HG02642 (cell line): ENCODE results near the gene ANKRD36.
"Not testable (repeated sequence)": the region's sequence is repeated elsewhere in the genome, so short reads cannot be mapped to it uniquely, and the experiment has no call there.

Source experiments
- ATAC-seq: cut with Tn5 transposase; IDR thresholded peaks from one replicate; pipeline ENCODE4 v1.9.1; 2021; ENCODE audit warnings: mild to moderate bottlenecking; ENCODE audit not compliant: unreplicated experiment, poor library complexity

The ANKRD36 gene

DNA sequence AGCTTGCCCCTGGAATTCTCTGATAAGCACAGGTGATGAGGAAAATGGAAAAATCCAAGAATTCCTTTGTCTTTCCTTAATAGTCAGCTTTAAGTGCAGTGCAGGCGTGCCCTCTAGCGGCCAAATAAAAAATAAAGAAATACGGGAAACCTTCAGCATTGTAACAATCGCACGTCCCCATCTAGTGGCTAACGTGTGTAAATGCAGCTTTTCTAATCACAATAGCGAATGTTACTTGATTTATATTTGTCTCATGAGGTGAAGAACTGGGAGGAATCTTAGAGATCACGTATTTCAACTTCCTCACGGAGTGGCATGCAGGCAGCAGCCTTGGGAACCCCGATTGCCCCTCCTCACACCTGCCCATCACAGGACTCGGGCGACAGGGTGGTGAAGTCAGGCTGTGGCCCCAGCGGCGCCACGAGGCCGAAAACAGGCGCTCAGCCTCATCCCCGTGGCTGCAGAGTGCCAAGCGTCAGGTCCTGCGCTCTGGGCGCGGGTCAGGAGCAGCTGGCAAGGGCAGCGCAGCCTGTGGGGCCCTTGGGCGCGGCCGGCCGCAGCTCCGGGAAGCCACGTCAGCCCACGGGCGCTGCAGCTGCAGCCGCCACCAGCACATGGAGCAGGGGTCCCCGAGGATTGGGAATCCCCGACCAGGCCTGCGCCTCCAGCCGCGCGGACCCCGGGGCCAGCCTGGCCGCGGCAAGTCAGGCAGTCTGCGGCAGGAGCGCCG, 468 bp upstream of the ANKRD36 start:
- peak; percentile 44 for ATAC-seq

DNA sequence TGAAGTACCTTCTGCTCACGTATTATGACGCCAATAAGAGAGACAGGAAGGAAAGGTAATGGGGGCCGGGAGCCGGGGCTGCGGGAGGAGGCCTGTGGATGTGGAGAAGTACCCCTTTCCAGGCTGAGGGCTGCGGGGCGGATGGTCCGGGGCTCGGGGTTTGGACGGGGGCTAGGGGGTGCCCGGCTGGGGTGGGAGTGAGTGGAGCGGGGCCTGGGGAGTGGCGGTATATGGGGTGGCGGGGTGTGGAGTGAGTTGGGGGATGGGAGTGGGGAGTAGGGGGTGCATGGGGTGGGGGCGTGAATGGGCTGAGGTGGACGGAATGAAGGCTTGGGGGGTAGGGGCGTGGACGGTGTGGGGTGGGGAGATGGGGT, 916 bp downstream of the ANKRD36 start:
- ATAC-seq, result not testable (repeated sequence)

GRCh38 chr2:97129090-97129489, 16.1 kb downstream of the ANKRD36 start:
- not testable (repeated sequence) for ATAC-seq

DNA sequence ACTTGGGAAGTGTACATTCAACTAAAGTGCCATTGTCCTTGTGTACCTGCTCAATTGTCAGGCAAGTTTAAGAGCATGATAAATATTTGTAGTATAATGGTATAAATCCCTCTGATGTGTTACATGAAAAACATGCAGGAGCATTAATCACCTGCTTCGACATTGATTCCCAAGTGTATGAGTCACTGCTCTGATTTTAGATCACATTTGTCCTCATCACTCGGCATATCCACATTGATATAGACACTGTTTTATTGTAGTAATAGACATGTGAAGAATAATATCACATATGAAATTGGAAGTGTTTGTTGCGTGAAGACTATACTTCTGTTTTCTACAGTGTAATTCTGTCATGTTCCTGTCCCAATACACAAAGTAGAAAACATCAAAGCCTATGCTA, 31.1 kb downstream of the ANKRD36 start:
- ATAC-seq, result not testable (repeated sequence)

DNA sequence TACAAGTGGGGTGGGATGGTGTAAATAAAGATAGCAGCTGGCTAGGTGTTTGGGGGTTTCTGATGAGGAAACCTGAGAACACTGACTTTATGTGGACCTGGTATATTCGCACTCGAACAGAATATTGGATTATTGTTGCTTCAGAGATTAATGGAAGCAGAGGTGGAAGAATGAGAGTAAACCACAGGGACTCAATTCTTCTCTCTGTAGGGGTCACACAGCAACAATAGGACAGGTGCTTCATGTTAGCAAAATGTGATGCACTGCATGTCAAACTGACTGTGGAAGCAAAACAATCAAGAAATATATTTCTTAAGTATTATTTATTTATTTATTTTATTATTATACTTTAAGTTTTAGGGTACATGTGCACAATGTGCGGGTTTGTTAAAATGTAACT, 53.6 kb downstream of the ANKRD36 start:
- not testable (repeated sequence) for ATAC-seq

GRCh38 chr2:97167938-97168337, 55.0 kb downstream of the ANKRD36 start:
- ATAC-seq, result not testable (repeated sequence)

DNA sequence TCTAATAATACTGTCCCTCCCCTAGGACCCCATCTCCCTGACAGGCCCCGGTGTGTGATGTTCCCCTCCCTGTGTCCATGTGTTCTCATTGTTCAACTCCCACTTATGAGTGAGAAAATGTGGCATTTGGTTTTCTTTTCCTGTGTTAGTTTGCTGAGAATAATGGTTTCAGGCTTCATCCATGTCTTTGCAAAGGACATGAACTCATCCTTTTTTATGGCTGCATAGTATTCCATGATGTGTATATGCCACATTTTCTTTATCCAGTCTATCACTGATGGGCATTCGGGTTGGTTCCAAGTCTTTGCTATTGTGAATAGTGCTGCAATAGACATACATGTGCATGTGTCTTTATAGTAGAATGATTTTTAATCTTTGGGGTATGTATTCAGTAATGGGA, 55.6 kb downstream of the ANKRD36 start:
- not testable (repeated sequence) for ATAC-seq

DNA sequence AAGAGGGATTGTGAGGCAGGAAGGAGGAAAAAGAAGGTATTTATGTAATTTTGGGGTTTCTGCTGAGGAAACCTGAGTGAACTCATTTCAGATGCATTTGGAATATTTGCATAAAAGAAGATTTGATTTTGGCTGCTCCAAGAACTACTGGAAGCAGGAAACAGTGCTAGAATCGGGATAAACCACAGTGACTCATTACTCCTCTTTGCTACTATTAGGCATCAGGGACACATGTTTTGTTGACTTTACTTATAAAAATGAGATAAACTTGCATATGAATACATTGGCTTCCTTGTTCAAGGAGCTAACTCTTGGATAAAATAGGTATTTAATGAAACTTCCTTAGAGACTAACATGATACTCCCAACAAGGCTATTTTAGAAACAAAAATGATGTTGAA, 67.4 kb downstream of the ANKRD36 start:
- ATAC-seq, result not testable (repeated sequence)

DNA sequence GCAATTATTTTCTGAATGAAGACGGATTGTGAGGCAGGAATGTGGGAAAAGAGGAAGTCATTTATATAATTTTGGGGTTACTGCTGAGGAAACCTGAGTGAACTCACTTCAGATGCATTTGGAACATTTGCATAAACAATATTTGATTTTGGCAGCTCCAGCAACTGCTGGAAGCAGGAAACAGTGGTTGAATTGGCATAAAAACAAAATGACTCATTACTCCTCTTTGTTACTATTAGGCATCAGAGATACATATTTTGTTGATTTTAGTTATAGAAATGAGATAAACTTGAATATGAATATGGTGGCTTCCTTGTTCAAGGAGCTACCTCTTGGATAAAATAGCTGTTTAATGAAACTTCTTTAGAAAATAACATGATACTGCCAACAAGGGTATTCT, 82.4 kb downstream of the ANKRD36 start:
- not testable (repeated sequence) for ATAC-seq

- ATAC-seq, result not testable (repeated sequence)
Measured at GRCh38 chr2:97197251-97197650, 84.3 kb downstream of the ANKRD36 start.

- ATAC-seq, result not testable (repeated sequence)
Measured at GRCh38 chr2:97200887-97201286, 87.9 kb downstream of the ANKRD36 start.

DNA sequence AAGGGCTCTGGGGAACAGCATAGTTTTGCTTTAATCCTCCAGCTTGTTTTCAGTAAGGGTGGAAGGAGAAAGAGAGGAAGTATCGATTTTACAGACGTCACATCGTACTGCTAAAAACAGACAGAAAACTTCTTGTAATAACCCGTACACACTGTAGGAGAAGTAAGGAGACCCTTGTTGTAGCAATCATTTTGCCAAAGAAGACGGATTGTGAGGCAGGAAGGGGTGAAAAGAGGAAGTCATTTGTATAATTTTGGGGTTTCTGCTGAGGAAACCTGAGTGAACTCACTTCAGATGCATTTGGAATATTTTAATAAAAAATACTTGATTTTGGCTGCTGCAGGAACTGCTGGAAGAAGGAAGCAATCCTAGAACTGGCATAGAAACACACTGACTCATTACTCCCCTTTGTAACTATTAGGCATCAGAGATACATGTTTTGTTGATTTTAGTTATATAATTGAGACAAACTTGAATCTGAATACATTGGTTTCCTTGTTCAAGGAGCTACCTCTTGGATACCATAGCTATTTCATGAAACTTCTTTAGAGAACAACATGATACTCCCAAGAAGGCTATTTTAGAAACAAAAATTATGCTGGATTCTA, 89.8 kb downstream of the ANKRD36 start:
- ATAC-seq, result not testable (repeated sequence)

GRCh38 chr2:97210325-97210724, 97.4 kb downstream of the ANKRD36 start:
- ATAC-seq, result no peak

- ATAC-seq, result not testable (repeated sequence)
Measured at GRCh38 chr2:97215025-97215424, 102.1 kb downstream of the ANKRD36 start.

DNA sequence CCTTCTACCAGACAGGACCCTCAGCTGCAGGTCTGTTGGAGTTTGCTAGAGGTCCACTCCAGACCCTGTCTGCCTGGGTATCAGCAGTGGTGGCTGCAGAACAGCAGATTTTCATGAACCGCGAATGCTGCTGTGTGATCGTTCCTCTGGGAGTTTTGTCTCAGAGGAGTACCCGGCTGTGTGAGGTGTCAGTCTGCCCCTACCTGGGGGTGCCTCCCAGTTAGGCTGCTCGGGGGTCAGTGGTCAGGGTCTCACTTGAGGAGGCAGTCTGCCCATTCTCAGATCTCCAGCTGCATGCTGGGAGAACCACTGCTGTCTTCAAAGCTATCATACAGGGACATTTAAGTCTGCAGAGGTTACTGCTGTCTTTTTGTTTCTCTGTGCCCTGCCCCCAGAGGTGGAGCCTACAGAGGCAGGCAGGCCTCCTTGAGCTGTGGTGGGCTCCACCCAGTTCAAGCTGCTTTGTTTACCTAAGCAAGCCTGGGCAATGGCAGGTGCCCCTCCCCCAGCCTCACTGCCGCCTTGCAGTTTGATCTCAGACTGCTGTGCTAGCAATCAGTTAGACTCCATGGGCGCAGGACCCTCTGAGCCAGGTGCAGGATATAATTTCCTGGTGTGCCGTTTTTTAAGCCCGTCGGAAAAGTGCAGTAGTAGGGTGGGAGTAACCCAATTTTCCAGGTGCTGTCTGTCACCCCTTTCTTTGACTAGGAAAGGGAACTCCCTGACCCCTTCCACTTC, 118.1 kb downstream of the ANKRD36 start:
- ATAC-seq, result not testable (repeated sequence)

DNA sequence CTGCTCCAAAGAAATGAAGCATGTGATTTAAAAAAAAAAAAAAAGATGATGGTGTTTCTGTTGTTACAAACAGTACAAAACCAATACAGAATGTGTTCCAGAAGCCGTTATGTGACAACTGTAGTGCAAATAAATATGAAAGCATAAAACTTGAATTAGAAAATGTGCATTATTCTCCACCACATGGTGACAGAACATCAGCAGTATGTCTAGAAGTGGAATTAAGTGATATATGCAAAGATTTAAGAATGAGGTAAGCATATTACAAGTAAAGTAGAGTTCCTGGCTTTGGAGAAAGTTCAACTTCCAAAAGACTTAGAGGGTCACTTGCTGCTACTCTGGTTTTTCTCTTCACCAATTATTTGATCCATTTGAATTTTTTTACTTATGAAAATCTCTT, 120.0 kb downstream of the ANKRD36 start:
- ATAC-seq, result not testable (repeated sequence)

GRCh38 chr2:97233660-97234295, 120.8 kb downstream of the ANKRD36 start:
- not testable (repeated sequence) for ATAC-seq

DNA sequence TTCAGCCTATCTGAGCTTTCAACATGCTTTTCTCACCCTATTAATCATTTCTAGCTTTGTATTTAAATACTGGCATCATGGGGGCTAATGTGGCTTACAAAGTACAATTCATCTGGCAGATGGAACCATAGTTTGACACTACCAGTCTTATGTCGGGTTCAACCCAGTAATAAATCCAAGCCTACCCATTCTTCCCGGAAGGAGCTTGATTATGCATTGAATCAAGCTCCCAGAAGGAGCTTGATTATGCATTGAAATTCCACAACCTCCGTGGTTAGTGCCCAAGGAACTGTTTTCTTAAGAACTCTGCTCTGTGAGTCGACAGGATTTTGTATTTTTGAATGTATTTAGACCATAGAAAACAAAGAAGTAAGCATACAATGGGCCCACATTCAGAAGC, 148.2 kb downstream of the ANKRD36 start:
- ATAC-seq, result not testable (repeated sequence)

GRCh38 chr2:97266449-97266848, 153.5 kb downstream of the ANKRD36 start:
- ATAC-seq, result not testable (repeated sequence)

DNA sequence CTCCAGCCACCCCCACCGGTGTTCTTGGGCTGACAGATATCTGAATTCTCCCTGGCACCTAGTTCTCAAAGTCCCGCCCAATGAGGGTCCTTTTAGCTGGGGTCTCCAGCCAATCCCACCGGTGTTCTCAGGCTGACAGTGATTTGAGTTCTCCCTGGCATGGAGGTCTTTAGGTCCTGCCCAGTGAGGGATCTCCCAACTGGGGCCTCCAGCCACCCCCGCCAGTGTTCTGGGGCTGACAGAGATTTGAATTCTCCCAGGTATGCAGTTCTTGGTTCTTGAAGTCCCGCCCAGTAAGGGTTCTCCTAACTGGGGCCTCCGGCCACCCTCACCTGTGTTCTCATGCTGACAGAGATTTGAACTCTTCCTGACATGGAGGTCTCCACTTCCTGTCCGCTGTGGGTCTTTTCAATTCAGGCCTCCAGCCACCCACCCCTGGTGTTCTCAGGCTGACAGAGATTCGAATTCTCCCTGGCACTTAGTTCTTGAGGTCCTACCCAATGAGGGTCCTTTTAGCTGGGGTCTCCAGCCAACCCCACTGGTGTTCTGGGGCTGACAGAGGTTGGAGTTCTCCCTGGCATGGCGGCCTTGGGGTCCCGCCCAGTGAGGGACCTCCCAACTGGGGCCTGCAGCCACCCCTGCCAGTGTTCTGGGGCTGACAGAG, 154.6 kb downstream of the ANKRD36 start:
- no peak for ATAC-seq
